Suprapubic skin (tissue), 4 donors: Measurements from ENCODE around the gene ZNF444. TPM values are rescaled to one million over a fixed set of nuclear protein-coding genes. Genes with fewer than 3 reads are reported as not detected.
"Not testable (repeated sequence)": the region's sequence is repeated elsewhere in the genome, so short reads cannot be mapped to it uniquely, and the experiment has no call there.

Experiments
- DNase-seq, 2 donors: peaks; one replicate each; pipeline ENCODE4 v3.0.0-alpha.2; 2019; ENCODE audit warnings: low spot score in 2 of 2
- H3K27ac ChIP-seq: fragments of 200-600 bp; sonication (generic); one replicate; pipeline ENCODE4 v1.5.1; 2019
- H3K27me3 ChIP-seq: fragments of 200-600 bp; sonication (generic); one replicate; pipeline ENCODE4 v1.5.1; 2019
- H3K36me3 ChIP-seq: fragments of 200-600 bp; sonication (generic); one replicate; pipeline ENCODE4 v1.5.1; 2019
- H3K4me1 ChIP-seq: fragments of 200-600 bp; sonication (generic); one replicate; pipeline ENCODE4 v1.5.1; 2019
- H3K4me3 ChIP-seq: fragments of 200-600 bp; sonication (generic); one replicate; pipeline ENCODE4 v1.5.1; 2019; ENCODE audit warnings: mild to moderate bottlenecking
- H3K9me3 ChIP-seq: fragments of 200-600 bp; sonication (generic); one replicate; pipeline ENCODE4 v1.5.1; 2019
- EP300 ChIP-seq: sonication (generic); formaldehyde crosslinking; IDR thresholded peaks from one replicate; pipeline ENCODE4 v1.6.1; 2017; ENCODE audit warnings: antibody characterized with exemption
- POLR2A ChIP-seq, 2 donors: fragments of 450-650 bp; IDR thresholded peaks; one replicate each; pipeline ENCODE4 v1.6.1; 2017; ENCODE audit warnings: antibody characterized with exemption in 2 of 2, mild to moderate bottlenecking in 2 of 2, moderate library complexity in 2 of 2
- POLR2AphosphoS5 ChIP-seq, 3 donors: sonication (generic); formaldehyde crosslinking; IDR thresholded peaks; one replicate each; pipeline ENCODE4 v1.6.1; 2017; ENCODE audit warnings: antibody characterized with exemption in 3 of 3
- WGBS: methylation state at CpG from one replicate; pipeline ENCODE4 v1.1.5; 2018; 5-methylcytosine and 5-hydroxymethylcytosine counted together
- total RNA-seq, 4 donors: library from RNA; depleted of rRNA; stranded (reverse); fragments of >200 nt; gene quantifications; one replicate each; pipeline ENCODE4 v1.1.0, GENCODE V29; 2016
- TF ChIP-seq, protein P1 (sequence below), 2 donors: fragments of 200-600 bp in 1 of 2; fragments of 450-650 bp in 1 of 2; sonication (generic) in 1 of 2; IDR thresholded peaks; one replicate each; pipeline ENCODE4 v1.5.1; 2016 to 2019; ENCODE audit warnings: antibody characterized with exemption in 2 of 2, mild to moderate bottlenecking in 1 of 2, moderate library complexity in 1 of 2

ZNF444 gene
- total RNA-seq, 4 donors from 2014 or later: 12.9 to 34.8 (median 21.2) TPM

GRCh38 chr19:56199687-56200086 lies 58.6 kb downstream of the ZNF444 start:
- no peaks in the 10 kb centered on the region for H3K36me3 ChIP-seq
- DNase-seq: no peak
- 62% methylated on average over 7 of the region's 7 CpGs for WGBS
- TF ChIP-seq POLR2A (IDR thresholded peaks at IDR 0.05) (no peak), EP300 (no peak)
- H3K4me1 ChIP-seq: no peaks in the 10 kb centered on the region
- no peaks in the 10 kb centered on the region for H3K9me3 ChIP-seq
- H3K27me3 ChIP-seq: no peaks in the 10 kb centered on the region
- no peak overlapping the region for H3K27ac ChIP-seq
- H3K4me3 ChIP-seq: no peak overlapping the region

GRCh38 chr19:56201973-56202372 lies 60.9 kb downstream of the ZNF444 start, which contains the start of gene ZSCAN5C:
ZSCAN5C (plus strand) TSS chr19:56202273; CDS start chr19:56205914, 3,641 bp downstream.
- no peak within 1 kb of the TSS for H3K27ac ChIP-seq
- no peaks in the 10 kb centered on the region for H3K4me1 ChIP-seq
- TF ChIP-seq POLR2A (IDR thresholded peaks at IDR 0.05): no peak
- 75% methylated on average over 3 of the region's 3 CpGs for WGBS
- no peaks in the 10 kb centered on the region for H3K27me3 ChIP-seq
- H3K9me3 ChIP-seq: no peaks in the 10 kb centered on the region
- H3K4me3 ChIP-seq: no peak within 1 kb of the TSS
- no peaks in the 10 kb centered on the region for H3K36me3 ChIP-seq
- DNase-seq: no peak

GRCh38 chr19:56207581-56207980 lies 66.5 kb downstream of the ZNF444 start:
- H3K27ac ChIP-seq, H3K9me3 ChIP-seq, DNase-seq, H3K27me3 ChIP-seq, H3K4me1 ChIP-seq, H3K4me3 ChIP-seq, H3K36me3 ChIP-seq: not testable (repeated sequence)
- WGBS: 76% methylated on average over 5 of the region's 5 CpGs

DNA sequence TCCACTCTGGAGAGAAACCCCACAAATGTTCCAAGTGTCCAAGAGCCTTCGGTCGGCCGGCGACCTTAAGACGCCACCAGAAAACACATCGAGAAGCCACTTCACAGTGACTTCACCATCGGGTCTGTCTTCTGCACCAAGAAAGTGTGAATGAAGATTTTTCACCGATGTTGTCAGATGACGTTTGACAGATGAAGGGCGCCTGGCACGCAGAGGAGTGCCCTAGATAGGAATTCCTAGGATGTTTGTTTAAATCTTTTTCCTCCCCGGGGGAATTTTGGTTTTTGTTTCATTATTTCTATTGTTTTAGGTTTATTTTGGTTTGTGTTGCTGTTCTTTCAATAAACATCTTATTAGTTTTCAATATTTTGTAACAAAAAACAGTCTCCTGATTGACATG lies 68.0 kb downstream of the ZNF444 start:
- no peak overlapping the region for H3K27ac ChIP-seq
- 68% methylated on average over 12 of the region's 12 CpGs for WGBS
- no peaks in the 10 kb centered on the region for H3K27me3 ChIP-seq
- TF ChIP-seq EP300 (no peak), POLR2A (IDR thresholded peaks at IDR 0.05) (no peak), POLR2AphosphoS5 (IDR thresholded peaks at IDR 0.05) (no peak)
- TF ChIP-seq, protein P1, sequence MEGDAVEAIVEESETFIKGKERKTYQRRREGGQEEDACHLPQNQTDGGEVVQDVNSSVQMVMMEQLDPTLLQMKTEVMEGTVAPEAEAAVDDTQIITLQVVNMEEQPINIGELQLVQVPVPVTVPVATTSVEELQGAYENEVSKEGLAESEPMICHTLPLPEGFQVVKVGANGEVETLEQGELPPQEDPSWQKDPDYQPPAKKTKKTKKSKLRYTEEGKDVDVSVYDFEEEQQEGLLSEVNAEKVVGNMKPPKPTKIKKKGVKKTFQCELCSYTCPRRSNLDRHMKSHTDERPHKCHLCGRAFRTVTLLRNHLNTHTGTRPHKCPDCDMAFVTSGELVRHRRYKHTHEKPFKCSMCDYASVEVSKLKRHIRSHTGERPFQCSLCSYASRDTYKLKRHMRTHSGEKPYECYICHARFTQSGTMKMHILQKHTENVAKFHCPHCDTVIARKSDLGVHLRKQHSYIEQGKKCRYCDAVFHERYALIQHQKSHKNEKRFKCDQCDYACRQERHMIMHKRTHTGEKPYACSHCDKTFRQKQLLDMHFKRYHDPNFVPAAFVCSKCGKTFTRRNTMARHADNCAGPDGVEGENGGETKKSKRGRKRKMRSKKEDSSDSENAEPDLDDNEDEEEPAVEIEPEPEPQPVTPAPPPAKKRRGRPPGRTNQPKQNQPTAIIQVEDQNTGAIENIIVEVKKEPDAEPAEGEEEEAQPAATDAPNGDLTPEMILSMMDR (IDR thresholded peaks at IDR 0.05): no peak
- H3K4me1 ChIP-seq: no peaks in the 10 kb centered on the region
- H3K9me3 ChIP-seq: no peaks in the 10 kb centered on the region
- H3K36me3 ChIP-seq: no peaks in the 10 kb centered on the region
- no peak overlapping the region for H3K4me3 ChIP-seq
- DNase-seq: no peak

DNA sequence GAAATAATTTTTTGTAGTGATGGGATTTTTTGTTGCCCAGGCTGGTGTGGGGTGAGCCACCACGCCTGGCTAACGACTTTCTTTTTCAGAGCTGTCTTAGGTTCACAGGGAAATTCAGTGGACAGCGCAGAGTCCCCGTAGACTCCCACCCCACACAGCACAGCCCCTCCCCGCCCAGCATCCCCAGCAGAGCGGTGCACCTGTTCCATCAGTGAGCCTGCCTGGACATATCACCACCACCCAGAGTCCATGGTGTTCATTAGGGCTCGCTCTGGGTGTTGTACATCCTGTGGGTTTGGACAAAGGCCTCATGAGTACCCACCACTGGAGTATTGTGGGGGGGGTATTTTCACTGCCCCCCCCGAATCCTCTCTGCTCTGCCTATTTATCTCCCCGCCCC lies 68.9 kb downstream of the ZNF444 start:
- not testable (repeated sequence) for H3K4me1 ChIP-seq, H3K27ac ChIP-seq, H3K27me3 ChIP-seq, H3K36me3 ChIP-seq, DNase-seq, H3K9me3 ChIP-seq, H3K4me3 ChIP-seq
- WGBS: 89% methylated on average over 9 of the region's 9 CpGs

Other genes starting within 250 kb of the ZNF444 start
- gene NLRP13, start 209.0 kb upstream of the ZNF444 start, total RNA-seq: not detected
- not detected for gene NLRP8, start 193.5 kb upstream of the ZNF444 start, total RNA-seq
- not detected for gene NLRP5, start 154.5 kb upstream of the ZNF444 start, total RNA-seq
- 10 to 100 TPM in 3 of 4 donors, 1 to 10 TPM in 1; 9.6 to 16.3 (median 14.3) TPM for gene ZNF787, start 20.0 kb upstream of the ZNF444 start, total RNA-seq
- not detected for gene GALP, start 34.7 kb downstream of the ZNF444 start, total RNA-seq
- not detected for gene ZSCAN5B, start 56.5 kb downstream of the ZNF444 start, total RNA-seq
- not detected for gene ZSCAN5C, start 61.0 kb downstream of the ZNF444 start, total RNA-seq
- 10 to 100 TPM in 2 of 4 donors, 1 to 10 TPM in 2; 6.0 to 25.8 (median 11.4) TPM for gene EDDM13, start 131.5 kb downstream of the ZNF444 start, total RNA-seq
- 1 to 10 TPM; 4.7 to 7.9 (median 7.1) TPM for gene ZSCAN5A, start 173.6 kb downstream of the ZNF444 start, total RNA-seq